Measurements from ENCODE around the gene OLFML1.

- TF ChIP-seq, protein P1, sequence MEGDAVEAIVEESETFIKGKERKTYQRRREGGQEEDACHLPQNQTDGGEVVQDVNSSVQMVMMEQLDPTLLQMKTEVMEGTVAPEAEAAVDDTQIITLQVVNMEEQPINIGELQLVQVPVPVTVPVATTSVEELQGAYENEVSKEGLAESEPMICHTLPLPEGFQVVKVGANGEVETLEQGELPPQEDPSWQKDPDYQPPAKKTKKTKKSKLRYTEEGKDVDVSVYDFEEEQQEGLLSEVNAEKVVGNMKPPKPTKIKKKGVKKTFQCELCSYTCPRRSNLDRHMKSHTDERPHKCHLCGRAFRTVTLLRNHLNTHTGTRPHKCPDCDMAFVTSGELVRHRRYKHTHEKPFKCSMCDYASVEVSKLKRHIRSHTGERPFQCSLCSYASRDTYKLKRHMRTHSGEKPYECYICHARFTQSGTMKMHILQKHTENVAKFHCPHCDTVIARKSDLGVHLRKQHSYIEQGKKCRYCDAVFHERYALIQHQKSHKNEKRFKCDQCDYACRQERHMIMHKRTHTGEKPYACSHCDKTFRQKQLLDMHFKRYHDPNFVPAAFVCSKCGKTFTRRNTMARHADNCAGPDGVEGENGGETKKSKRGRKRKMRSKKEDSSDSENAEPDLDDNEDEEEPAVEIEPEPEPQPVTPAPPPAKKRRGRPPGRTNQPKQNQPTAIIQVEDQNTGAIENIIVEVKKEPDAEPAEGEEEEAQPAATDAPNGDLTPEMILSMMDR (IDR thresholded peaks at IDR 0.05), result no peak
- TF ChIP-seq ESRRA (CRISPR knock-in tag; IDR thresholded peaks at IDR 0.05; ENCODE audit: borderline replicate concordance) (no peak), FOXP1 (CRISPR knock-in tag; IDR thresholded peaks at IDR 0.05; ENCODE audit: borderline replicate concordance) (no peak), ZNF263 (CRISPR knock-in tag; IDR thresholded peaks at IDR 0.05; ENCODE audit: low read depth) (no peak)
Measured at GRCh38 chr11:7551571-7551970, 66.3 kb downstream of the OLFML1 start.
